ENCODE results near the gene SWSAP1.

Gene SWSAP1

DNA sequence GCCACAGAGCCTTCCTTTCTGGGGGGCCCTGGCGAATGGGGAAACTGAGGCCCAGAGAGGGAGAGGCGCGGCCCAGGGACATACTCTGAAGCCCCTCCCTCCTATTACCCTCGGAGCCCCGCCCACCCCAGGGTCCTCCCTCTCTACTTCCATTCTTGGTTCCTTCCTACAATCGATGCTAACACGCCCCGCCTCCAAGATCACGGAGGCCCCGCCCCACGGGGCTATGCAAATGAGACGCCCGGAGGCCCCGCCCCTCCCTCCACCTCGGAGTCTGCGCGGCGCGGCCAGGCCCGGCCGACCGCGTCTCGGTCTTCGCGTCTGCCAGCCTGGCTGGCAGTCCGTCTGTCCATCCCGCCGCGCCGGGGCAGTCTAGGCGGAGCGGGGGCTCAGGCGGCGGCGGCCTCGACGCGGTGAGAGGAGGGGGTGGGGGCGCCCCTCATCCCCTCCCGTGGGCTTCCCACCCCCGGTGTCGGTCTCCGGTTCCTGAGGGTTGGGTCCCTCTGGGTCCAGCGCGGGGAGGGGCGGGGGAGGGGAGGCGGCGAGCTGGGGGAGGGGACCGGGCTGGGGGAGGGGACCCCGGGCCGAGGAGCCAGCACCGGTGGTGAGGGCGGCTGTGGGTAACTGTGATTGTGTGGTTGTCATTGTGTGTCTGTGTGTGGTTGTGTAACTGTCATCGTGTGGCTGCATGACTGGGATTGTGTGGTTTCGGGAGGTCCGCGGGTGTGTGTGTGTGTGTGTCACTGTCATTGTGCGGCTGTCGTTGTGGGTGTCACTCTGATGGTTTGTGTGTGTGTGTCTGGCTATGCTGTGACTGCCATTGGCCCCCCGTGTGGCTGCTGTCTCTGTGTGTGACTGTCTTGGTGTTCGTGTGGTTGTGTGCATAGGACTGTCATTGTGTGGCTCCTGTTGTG lies 19.0 kb upstream of the SWSAP1 start, which contains the start of gene PLPPR2:
TSS of gene PLPPR2 (plus strand) at position 273 of the 914 bp plus-strand sequence. CDS start 2,242 bp downstream, outside the sequence.
- DNase-seq, result peak; percentile 79

DNA sequence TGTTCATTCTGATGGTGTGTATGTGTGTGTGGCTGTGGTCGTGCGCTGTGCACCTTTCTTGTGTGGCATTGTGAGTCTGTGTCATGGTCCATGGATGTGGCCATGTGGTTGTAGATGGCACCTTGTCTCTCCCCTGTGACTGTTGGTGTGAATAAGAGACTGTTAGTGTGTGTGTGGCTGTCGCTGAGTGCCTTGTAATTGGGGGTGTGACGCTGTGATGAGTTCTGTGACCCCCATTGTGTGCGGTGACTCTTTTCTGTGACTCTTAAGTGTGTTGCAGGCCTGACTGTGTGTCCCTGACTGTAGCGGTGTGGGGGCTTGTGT lies 18.4 kb upstream of the SWSAP1 start:
- DNase-seq, result no peak

DNA sequence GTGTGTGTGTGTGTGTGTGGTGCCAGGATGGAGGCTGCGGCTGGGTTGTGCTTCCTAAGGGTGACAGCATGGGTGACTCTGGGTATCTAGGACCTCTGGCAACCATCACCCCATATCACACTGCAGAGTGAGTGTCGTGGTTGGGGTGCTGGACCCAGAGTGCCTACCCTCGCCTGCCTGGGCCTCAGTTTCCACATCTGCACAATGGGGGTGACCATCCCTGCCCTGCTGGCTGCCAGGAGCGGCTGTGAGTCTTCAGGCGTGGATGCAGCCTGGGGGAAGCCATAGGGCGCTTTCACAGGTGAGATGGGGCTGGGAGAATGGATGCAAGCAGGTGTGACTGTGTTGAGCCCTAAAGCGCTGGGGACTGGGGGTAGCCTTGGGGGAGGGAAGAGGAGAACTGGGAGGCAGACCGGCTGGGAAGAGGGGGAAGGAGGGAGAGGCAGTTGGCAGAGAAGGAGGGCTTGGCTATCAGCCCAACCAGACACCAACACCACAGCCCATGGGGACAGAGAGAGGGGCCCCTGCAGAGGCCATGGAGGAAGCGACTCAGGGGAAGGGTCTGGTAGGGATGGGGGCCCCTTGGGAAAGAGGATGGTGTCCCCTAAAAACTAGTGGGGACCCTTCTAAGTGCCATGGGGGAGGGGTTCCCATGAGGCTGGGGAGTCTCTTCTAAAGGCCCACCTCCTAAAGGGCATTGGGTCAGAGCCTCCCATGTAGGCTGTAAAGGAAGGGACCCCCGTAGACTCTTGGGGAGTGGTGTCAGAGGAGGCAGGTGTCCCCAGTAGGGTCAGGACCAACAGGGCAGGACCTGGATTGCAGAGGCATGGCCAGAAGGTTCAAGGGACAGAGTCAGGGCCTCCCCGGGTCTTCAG lies 17.6 kb upstream of the SWSAP1 start:
- no peak for DNase-seq

- DNase-seq, result no peak
Observed at GRCh38 chr19:11359421-11359820, 15.0 kb upstream of the SWSAP1 start.

GRCh38 chr19:11361037-11361770 lies 13.3 kb upstream of the SWSAP1 start:
- DNase-seq, result no peak

GRCh38 chr19:11361771-11362731 lies 12.4 kb upstream of the SWSAP1 start:
- DNase-seq, result no peak

DNA sequence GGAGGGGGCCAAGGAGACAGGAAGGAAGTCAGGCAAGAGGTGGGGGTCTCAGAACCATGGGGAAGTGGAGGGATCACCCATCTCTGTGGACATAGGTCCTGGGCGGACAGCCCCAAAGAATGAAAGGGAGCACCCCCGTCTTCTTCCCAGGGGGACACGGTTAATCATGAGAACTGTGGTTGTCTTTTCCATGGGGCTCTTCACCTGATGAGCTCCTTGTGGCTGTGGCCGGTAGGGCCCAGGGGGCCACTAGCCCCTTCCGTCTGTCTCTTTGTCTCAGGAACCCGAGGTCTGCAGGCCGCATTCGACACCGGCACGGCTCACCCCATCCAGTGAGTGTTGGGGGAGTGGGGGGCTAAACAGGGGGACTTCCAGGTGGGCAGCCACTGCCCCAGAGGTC lies 10.6 kb upstream of the SWSAP1 start:
- no peak for DNase-seq

DNA sequence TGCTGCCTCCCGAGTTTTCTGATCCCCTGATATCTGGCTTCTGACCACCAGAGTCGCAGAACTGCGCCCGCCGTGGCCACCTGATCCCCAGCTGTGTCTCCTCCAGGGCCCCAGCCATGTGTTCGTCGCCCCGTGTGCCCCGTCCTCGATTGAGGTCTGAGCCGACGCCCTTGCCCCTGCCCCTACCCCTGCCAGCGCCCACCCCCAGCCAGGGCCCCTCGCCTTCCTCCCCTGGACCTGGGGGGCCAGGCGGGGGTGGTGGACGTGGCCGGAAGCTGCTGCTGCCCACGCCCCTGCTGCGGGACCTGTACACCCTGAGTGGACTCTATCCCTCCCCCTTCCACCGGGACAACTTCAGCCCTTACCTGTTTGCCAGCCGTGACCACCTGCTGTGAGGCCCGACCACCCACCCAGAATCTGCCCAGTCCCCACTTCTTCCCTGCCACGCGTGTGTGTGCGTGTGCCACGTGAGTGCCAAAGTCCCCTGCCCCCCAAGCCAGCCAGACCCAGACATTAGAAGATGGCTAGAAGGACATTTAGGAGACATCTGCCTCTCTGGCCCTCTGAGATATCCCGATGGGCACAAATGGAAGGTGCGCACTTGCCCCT lies 10.1 kb upstream of the SWSAP1 start:
- no peak for DNase-seq

- DNase-seq, result no peak
Observed at GRCh38 chr19:11364935-11365334, 9.5 kb upstream of the SWSAP1 start.

DNA sequence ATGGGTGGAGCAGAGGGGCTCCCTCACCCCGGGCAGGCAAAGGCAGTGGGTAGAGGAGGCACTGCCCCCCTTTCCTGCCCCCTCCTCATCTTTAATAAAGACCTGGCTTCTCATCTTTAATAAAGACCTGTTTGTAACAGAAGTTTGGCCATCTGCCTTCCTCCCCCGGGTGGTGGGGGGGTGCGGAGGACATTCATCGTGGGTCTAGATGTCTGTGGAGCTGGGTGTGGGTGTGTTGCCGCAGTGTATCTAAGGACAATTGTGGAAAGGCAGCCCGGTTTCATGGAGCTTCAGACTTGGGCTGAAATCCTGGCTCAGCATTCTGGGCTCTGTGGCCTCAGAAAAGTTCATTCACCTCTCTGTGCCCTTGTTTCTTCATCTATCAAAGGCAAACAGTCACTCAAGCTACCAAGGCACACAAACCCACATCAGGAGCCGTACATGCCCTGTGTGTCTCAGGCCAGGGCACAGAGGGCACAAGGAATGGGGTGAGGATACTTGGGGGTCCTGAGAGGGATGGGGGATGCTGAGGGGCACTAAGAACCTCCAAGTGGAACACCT lies 8.8 kb upstream of the SWSAP1 start:
- no peak for DNase-seq

- no peak for DNase-seq
Observed at GRCh38 chr19:11367528-11367927, 6.9 kb upstream of the SWSAP1 start.

GRCh38 chr19:11370744-11371143 lies 3.7 kb upstream of the SWSAP1 start:
- no peak for DNase-seq

GRCh38 chr19:11373166-11373884 lies 1.1 kb upstream of the SWSAP1 start:
- DNase-seq, result no peak

DNA sequence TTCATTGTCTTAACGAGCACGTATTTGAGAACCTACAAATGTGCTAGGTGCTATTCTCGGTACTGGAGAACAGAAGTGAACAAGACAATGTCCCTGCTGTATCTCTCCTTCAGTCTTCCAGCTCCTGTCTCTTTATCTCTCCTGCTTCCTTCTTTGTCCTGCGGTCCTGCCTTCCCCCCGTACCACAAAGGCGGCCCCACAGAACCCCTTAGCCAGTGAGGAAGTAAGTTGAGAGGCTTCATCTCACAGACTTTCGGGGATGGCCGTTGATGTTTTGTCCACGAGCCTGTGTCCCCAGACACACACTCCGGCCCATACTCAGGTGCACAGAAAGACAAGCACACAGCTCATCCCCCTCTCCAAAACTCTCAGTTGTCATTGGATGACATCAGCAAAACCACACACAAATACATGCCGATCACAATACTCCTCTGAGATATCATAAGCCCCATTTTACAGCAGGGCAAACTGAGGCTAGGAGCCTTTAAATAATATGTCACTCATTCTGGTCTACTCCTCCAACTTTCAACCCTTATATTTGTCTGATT lies 507 bp upstream of the SWSAP1 start:
- DNase-seq, result no peak

GRCh38 chr19:11375143-11375948 lies 880 bp downstream of the SWSAP1 start:
- DNase-seq, result peak; percentile 57 to 62

- DNase-seq, result no peak
Observed at GRCh38 chr19:11377237-11377636, 2.8 kb downstream of the SWSAP1 start.

DNA sequence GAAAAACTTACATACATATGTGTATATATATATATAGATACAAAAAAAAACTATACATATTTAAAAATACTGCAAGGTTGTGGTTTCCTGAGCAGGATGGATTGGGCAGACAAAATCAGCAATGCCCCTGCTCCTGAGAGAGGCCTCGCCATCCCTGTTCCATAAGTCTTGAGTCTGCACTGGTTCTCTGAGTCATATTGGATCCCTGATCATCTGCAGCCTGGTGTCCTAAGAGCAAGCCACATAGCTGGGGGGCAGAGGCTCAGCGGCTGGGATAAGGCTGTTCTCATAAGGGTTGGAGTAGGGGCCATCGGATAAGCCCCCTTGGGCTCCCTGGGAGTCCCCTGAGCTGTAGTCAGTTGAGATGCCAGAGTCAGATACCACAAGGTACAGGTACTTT lies 3.3 kb downstream of the SWSAP1 start:
- no peak for DNase-seq

DNA sequence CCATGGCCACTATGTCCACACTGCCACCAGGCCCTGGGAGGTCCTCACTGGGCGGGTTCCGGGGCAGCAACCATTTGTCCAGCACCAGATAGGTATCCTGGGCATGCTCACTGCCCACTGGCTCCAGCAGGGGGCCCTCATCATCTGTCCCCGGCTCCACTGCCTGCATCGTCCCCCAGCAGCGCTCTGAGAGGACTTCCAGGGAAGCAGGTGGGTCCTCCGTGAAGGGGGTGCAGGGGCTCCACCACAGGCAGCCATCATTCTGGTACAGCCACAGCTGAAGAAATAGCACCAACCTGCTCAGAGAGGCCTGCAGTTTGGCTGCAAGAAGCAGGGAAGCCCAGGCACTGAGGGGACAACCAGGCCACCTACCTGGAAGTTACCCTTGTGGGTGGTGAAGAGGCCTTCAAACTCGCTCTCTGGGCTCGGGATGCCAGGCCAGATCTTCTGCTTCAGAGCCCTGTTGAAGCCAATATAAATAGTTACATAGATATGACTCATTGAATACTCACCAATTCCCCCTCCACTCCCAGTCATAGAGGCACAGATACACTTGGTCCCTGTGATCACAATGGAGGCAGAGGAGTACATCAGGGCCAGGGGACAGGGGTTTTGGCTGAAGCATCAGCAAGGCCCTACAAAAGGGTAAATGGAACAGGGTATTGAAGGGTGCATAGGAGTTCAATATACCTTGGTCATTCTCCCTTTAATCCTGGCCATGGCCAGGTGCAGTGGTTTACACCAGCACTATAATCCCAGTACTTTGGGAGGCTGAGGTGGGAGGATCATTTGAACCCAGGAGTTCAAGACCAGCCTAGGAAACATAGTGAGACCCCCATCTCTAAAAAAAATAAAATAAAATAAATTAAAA lies 4.1 kb downstream of the SWSAP1 start:
- no peak for DNase-seq

Data from activated CD4-positive, alpha-beta T cell treated with anti-CD3 and anti-CD28 coated beads, Interleukin-2, amount 50 U/mL, for 4 hours (primary cell).